DOHH2 (cell line): Measurements from ENCODE around the gene UCP3.

Experiments used
- H3F3A ChIP-seq: fragments of 200-600 bp; sonication (generic), shearing (Covaris generic); 2 replicates; pipeline ENCODE4 v1.6.0; 2016; ENCODE audit warnings: antibody characterized with exemption, mild to moderate bottlenecking; ENCODE audit not compliant: control insufficient read depth, insufficient read depth
- H3K27ac ChIP-seq: fragments of 200-600 bp; sonication (generic); 2 replicates; pipeline ENCODE4 v1.5.1; 2014; ENCODE audit warnings: low read depth, mild to moderate bottlenecking, low read length, moderate library complexity
- H3K27me3 ChIP-seq: fragments of 200-600 bp; sonication (generic); 2 replicates; pipeline ENCODE4 v1.6.1; 2014; ENCODE audit warnings: mild to moderate bottlenecking, low read length, mixed read lengths; ENCODE audit not compliant: control insufficient read depth
- H3K36me3 ChIP-seq: fragments of 200-600 bp; sonication (generic); 2 replicates; pipeline ENCODE4 v1.6.1; 2014; ENCODE audit warnings: mild to moderate bottlenecking, low read length, moderate library complexity, mixed read lengths; ENCODE audit not compliant: control insufficient read depth
- H3K4me1 ChIP-seq: fragments of 200-600 bp; sonication (generic); 2 replicates; pipeline ENCODE4 v1.6.1; 2014; ENCODE audit warnings: mild to moderate bottlenecking, low read length, mixed read lengths; ENCODE audit not compliant: control insufficient read depth
- H3K4me2 ChIP-seq: fragments of 200-600 bp; sonication (generic); 2 replicates; pipeline ENCODE4 v1.6.0; 2014; ENCODE audit warnings: mild to moderate bottlenecking, low read length, moderate library complexity
- H3K4me3 ChIP-seq: fragments of 200-600 bp; sonication (generic); 2 replicates; pipeline ENCODE4 v1.5.1; 2014; ENCODE audit warnings: mild to moderate bottlenecking, low read length, mixed read lengths
- H3K79me2 ChIP-seq: fragments of 200-600 bp; sonication (generic); 2 replicates; pipeline ENCODE4 v1.6.1; 2014; ENCODE audit warnings: mild to moderate bottlenecking, low read length, mixed read lengths; ENCODE audit not compliant: control insufficient read depth
- H3K9me2 ChIP-seq: fragments of 200-600 bp; sonication (generic); replicated peaks from 2 replicates; pipeline ENCODE4 v1.6.1; 2014; ENCODE audit warnings: mild to moderate bottlenecking, low read length, mixed read lengths; ENCODE audit not compliant: control insufficient read depth
- H3K9me3 ChIP-seq: fragments of 200-600 bp; sonication (generic); 2 replicates; pipeline ENCODE4 v1.6.1; 2014; ENCODE audit warnings: antibody characterized with exemption, low read length, mixed read lengths; ENCODE audit not compliant: control insufficient read depth, insufficient read depth
- H4K20me1 ChIP-seq: fragments of 200-600 bp; sonication (generic); 2 replicates; pipeline ENCODE4 v1.6.0; 2014; ENCODE audit warnings: low read depth, mild to moderate bottlenecking, antibody characterized with exemption, low read length, moderate library complexity; ENCODE audit not compliant: control insufficient read depth, insufficient read depth
- CTCF ChIP-seq: fragments of 200-600 bp; sonication (generic); IDR thresholded peaks from one replicate; pipeline ENCODE4 v1.5.1; 2014; ENCODE audit warnings: antibody characterized with exemption, mild to moderate bottlenecking, low read depth, low read length; ENCODE audit not compliant: poor library complexity, severe bottlenecking
- EZH2phosphoT487 ChIP-seq: fragments of 200-600 bp; sonication (generic); IDR thresholded peaks from 2 replicates; pipeline ENCODE4 v1.6.1; 2017; ENCODE audit warnings: borderline replicate concordance, mild to moderate bottlenecking, antibody characterized with exemption, low read length, moderate library complexity, mixed read lengths

The UCP3 gene

GRCh38 chr11:74018331-74019005, 9.6 kb upstream of the UCP3 start:
- H3K36me3 ChIP-seq: peaks cover 17% of the 10 kb centered on the region
- no peaks in the 10 kb centered on the region for H4K20me1 ChIP-seq
- H3K4me2 ChIP-seq: no peak overlapping the region
- H3F3A ChIP-seq: no peaks in the 10 kb centered on the region
- H3K4me3 ChIP-seq: no peak overlapping the region
- no peaks in the 10 kb centered on the region for H3K9me3 ChIP-seq
- TF ChIP-seq EZH2phosphoT487 (no peak), CTCF (no peak)
- H3K4me1 ChIP-seq: peaks cover 51% of the 10 kb centered on the region
- H3K27me3 ChIP-seq: no peaks in the 10 kb centered on the region
- H3K79me2 ChIP-seq: no peaks in the 10 kb centered on the region
- no peak overlapping the region for H3K27ac ChIP-seq
- no peaks in the 10 kb centered on the region for H3K9me2 ChIP-seq

GRCh38 chr11:74017631-74018030, 8.7 kb upstream of the UCP3 start:
- Histone ChIP-seq H3F3A (no peaks in the 10 kb centered on the region), H3K36me3 (peaks cover 21% of the 10 kb centered on the region), H3K4me2 (no peak overlapping the region), H3K4me3 (no peak overlapping the region), H3K79me2 (no peaks in the 10 kb centered on the region), H3K9me3 (no peaks in the 10 kb centered on the region), H3K27ac (no peak overlapping the region), H3K9me2 (no peaks in the 10 kb centered on the region), H3K27me3 (no peaks in the 10 kb centered on the region), H4K20me1 (no peaks in the 10 kb centered on the region), H3K4me1 (peaks cover 43% of the 10 kb centered on the region)
- TF ChIP-seq EZH2phosphoT487 (no peak), CTCF (no peak)

GRCh38 chr11:74015919-74016684, 7.2 kb upstream of the UCP3 start:
- H3K79me2 ChIP-seq: no peaks in the 10 kb centered on the region
- TF ChIP-seq EZH2phosphoT487: no peak
- TF ChIP-seq CTCF: no peak
- H3K4me1 ChIP-seq: peaks cover 43% of the 10 kb centered on the region
- no peak overlapping the region for H3K4me2 ChIP-seq
- no peak overlapping the region for H3K4me3 ChIP-seq
- no peaks in the 10 kb centered on the region for H3F3A ChIP-seq
- H3K9me2 ChIP-seq: no peaks in the 10 kb centered on the region
- H3K9me3 ChIP-seq: no peaks in the 10 kb centered on the region
- no peaks in the 10 kb centered on the region for H3K27me3 ChIP-seq
- H3K36me3 ChIP-seq: peaks cover 21% of the 10 kb centered on the region
- H4K20me1 ChIP-seq: no peaks in the 10 kb centered on the region
- no peak overlapping the region for H3K27ac ChIP-seq
